Breast epithelium (tissue), 3 donors: ENCODE data around the gene YIPF4.

Experiments used
- CTCF ChIP-seq, 3 donors: fragments of 450-650 bp; IDR thresholded peaks; one replicate each; pipeline ENCODE4 v1.5.1; 2016 to 2017; ENCODE audit warnings: antibody characterized with exemption in 3 of 3, mild to moderate bottlenecking in 3 of 3, moderate library complexity in 3 of 3
- POLR2A ChIP-seq: fragments of 450-650 bp; IDR thresholded peaks from one replicate; pipeline ENCODE4 v1.6.1; 2016; ENCODE audit warnings: antibody characterized with exemption, mild to moderate bottlenecking, moderate library complexity
- POLR2AphosphoS5 ChIP-seq, 3 donors: sonication (generic); formaldehyde crosslinking; IDR thresholded peaks; one replicate each; pipeline ENCODE4 v1.6.1; 2017; ENCODE audit warnings: antibody characterized with exemption in 3 of 3

DNA sequence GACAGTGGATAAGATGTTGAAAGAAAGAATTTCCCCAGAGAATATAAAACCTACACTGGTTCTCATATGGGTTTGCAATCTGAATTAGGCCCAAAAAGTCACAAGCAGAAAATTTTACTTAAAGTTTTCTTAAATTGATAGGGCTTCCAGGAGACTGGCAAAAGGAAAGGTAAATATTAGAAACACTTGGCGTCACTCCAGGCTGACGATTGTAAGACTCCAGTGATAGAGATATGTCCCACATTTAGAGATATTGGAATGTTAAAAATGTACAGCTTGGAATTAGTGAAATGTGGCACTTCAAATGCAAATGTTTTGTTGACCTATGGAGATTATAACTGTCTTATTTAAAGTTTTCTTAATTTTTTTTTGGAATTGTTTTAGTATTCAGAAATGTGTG is 14.0 kb downstream of the YIPF4 start:
- no peak for TF ChIP-seq CTCF (IDR thresholded peaks at IDR 0.05)
- TF ChIP-seq POLR2A: no peak
- TF ChIP-seq POLR2AphosphoS5 (IDR thresholded peaks at IDR 0.05): no peak
